K562 (cell line): ENCODE measurements around the gene MFSD6. TPM values are rescaled to one million over a fixed set of nuclear protein-coding genes. Genes with fewer than 3 reads are reported as not detected.

ENCODE experiments used
- ATAC-seq: fragments of 200-7000 bp; cut with Tn5 transposase; 3 replicates; pipeline ENCODE4 v1.9.1; 2020; ENCODE audit warnings: moderate library complexity
- BruUV-seq: library from RNA; stranded (reverse); fragments of 400-500 nt; replicated peaks from 2 replicates; lab custom pipeline; 2021; lab: Mats Ljungman, UMichigan
- CTCF ChIA-PET: fragments of 300-600 bp; formaldehyde crosslinking; extraction: SDS; loops from one replicate; lab custom pipeline; 2021; ENCODE audit warnings: low intra/inter-chr PET ratio; lab: Yijun Ruan, JAX
- POLR2A ChIA-PET: fragments of 300-600, 350-650 bp; sonication (Branson Sonifier 250); formaldehyde crosslinking; extraction: SDS; loops from one replicate; lab custom pipeline; 2021; ENCODE audit warnings: antibody characterized with exemption, inconsistent platforms; lab: Yijun Ruan, JAX
- DNase-seq, 4 experiments: peaks; one replicate each; pipeline versions ENCODE4 v3.0.0 to v3.0.0-alpha.2; 2011 to 2018; ENCODE audit warnings: low spot score in 3 of 4, mixed read lengths in 3 of 4; ENCODE audit errors: extremely low read depth in 1 of 4
- FAIRE-seq: peaks from 2 replicates; lab custom pipeline; 2011; peaks lifted over from hg19 to GRCh38; lab: Jason Lieb, UNC
- H2AFZ ChIP-seq: 2 replicates; pipeline ENCODE4 v1.6.0; 2011; ENCODE audit warnings: low read depth, low read length, control low read depth, inconsistent platforms
- H3K27ac ChIP-seq: fragments of 200-600 bp; 3 replicates; pipeline ENCODE4 v1.8.0; 2011; ENCODE audit warnings: low read depth, mild to moderate bottlenecking, control low read depth, inconsistent platforms, low read length, moderate library complexity, mixed read lengths; ENCODE audit errors: extremely low read depth
- H3K27me3 ChIP-seq, 2 experiments: fragments of 300-600 bp in 1 of 2; 2 replicates in 1 of 2; 3 replicates in 1 of 2; pipeline versions ENCODE4 v1.6.0 to v1.8.0; 2011; ENCODE audit warnings: inconsistent platforms in 2 of 2, low read length in 2 of 2, mild to moderate bottlenecking in 1 of 2, mixed read lengths in 1 of 2, moderate library complexity in 1 of 2; ENCODE audit not compliant: control insufficient read depth in 2 of 2, insufficient read depth in 2 of 2
- H3K36me3 ChIP-seq: fragments of 300-600 bp; 3 replicates; pipeline ENCODE4 v1.8.0; 2011; ENCODE audit warnings: mild to moderate bottlenecking, low read length, inconsistent platforms; ENCODE audit not compliant: control insufficient read depth, insufficient read depth
- H3K4me1 ChIP-seq, 2 experiments: fragments of 200-600 bp in 1 of 2; replicated peaks in 1 of 2; 2 replicates in 1 of 2; 3 replicates in 1 of 2; pipeline versions ENCODE4 v1.5.1 to v1.8.0; 2011; ENCODE audit warnings: inconsistent platforms in 2 of 2, low read length in 2 of 2, mild to moderate bottlenecking in 1 of 2, mixed read lengths in 1 of 2, moderate library complexity in 1 of 2; ENCODE audit not compliant: control insufficient read depth in 2 of 2, insufficient read depth in 2 of 2
- H3K4me2 ChIP-seq: 2 replicates; pipeline ENCODE4 v1.6.1; 2011; ENCODE audit warnings: low read length, control low read depth, inconsistent platforms, mixed read lengths; ENCODE audit not compliant: insufficient read depth
- H3K4me3 ChIP-seq: fragments of 200-600 bp; sonication (generic), shearing (Covaris generic); 2 replicates; pipeline ENCODE4 v1.5.1; 2016; ENCODE audit warnings: control low read depth, inconsistent platforms
- H3K79me2 ChIP-seq: fragments of 200-600 bp; 3 replicates; pipeline ENCODE4 v1.8.0; 2011; ENCODE audit warnings: low read length, inconsistent platforms; ENCODE audit not compliant: control insufficient read depth, insufficient read depth
- H3K9ac ChIP-seq, 2 experiments: 2 replicates each; pipeline versions ENCODE4 v1.6.0 to v1.6.1; 2011; ENCODE audit warnings: low read depth in 2 of 2, low read length in 2 of 2, control low read depth in 1 of 2, inconsistent platforms in 1 of 2, mild to moderate bottlenecking in 1 of 2, mixed read lengths in 1 of 2; ENCODE audit not compliant: insufficient read depth in 1 of 2
- H3K9me1 ChIP-seq: one replicate; pipeline ENCODE4 v1.6.0; 2011; ENCODE audit warnings: inconsistent platforms, mild to moderate bottlenecking, low read length, moderate library complexity; ENCODE audit not compliant: control insufficient read depth, insufficient read depth
- H3K9me3 ChIP-seq: replicated peaks from 2 replicates; pipeline ENCODE4 v1.5.1; 2011; ENCODE audit warnings: low read depth, low read length, inconsistent platforms; ENCODE audit not compliant: control insufficient read depth, insufficient read depth
- H4K20me1 ChIP-seq: replicated peaks from 2 replicates; pipeline ENCODE4 v1.6.1; 2011; ENCODE audit warnings: low read length, inconsistent platforms, mixed read lengths; ENCODE audit not compliant: control insufficient read depth, insufficient read depth
- BRF1 ChIP-seq: IDR thresholded peaks from 3 replicates; pipeline ENCODE4 v1.6.1; 2011; ENCODE audit warnings: borderline replicate concordance, mild to moderate bottlenecking; ENCODE audit not compliant: insufficient read length; ENCODE audit errors: extremely low read depth
- FOS ChIP-seq: IDR thresholded peaks from 3 replicates; pipeline ENCODE4 v1.6.1; 2011; ENCODE audit not compliant: insufficient read length; ENCODE audit errors: extremely low read depth
- HMGN3 ChIP-seq: IDR thresholded peaks from 2 replicates; pipeline ENCODE4 v1.6.1; 2011; ENCODE audit warnings: borderline replicate concordance, low read depth, mild to moderate bottlenecking, mixed read lengths, low read length; ENCODE audit not compliant: insufficient read length; ENCODE audit errors: extremely low read depth
- HNRNPL ChIP-seq: fragments of 200-400 bp; formaldehyde crosslinking; IDR thresholded peaks from 2 replicates; pipeline ENCODE4 v1.6.1; 2017; ENCODE audit warnings: low read depth, mild to moderate bottlenecking, low read length
- KLF16 ChIP-seq: IDR thresholded peaks from 2 replicates; pipeline ENCODE4 v1.6.1; 2016; ENCODE audit warnings: antibody characterized with exemption
- SAFB ChIP-seq: fragments of 200-400 bp; formaldehyde crosslinking; IDR thresholded peaks from 2 replicates; pipeline ENCODE4 v1.6.1; 2017; ENCODE audit warnings: low read depth, low read length, borderline replicate concordance
- SREBF2 ChIP-seq: sonication (generic); formaldehyde crosslinking; IDR thresholded peaks from 2 replicates; pipeline ENCODE4 v1.4.0; 2020; ENCODE audit warnings: mild to moderate bottlenecking, missing genetic modification reagents
- SUPT5H ChIP-seq: fragments of 450-650 bp; IDR thresholded peaks from 2 replicates; pipeline ENCODE4 v1.6.1; 2016
- XRCC4 ChIP-seq: IDR thresholded peaks from one replicate; pipeline ENCODE4 v1.6.1; 2011; ENCODE audit not compliant: insufficient read depth, insufficient read length; ENCODE audit errors: extremely low read depth
- ZNF140 ChIP-seq: fragments of 250-450 bp; sonication (Bioruptor Pico); IDR thresholded peaks from 2 replicates; pipeline ENCODE4 v1.8.0; 2021; ENCODE audit warnings: moderate library complexity, mild to moderate bottlenecking, inconsistent platforms
- ZNF398 ChIP-seq: fragments of 250-450 bp; sonication (Bioruptor Pico); IDR thresholded peaks from 2 replicates; pipeline ENCODE4 v1.8.0; 2021; ENCODE audit warnings: moderate library complexity, mild to moderate bottlenecking, inconsistent platforms
- WGBS: fragments of 100-300 bp; shearing (Covaris generic); methylation state at CpG from one replicate; pipeline ENCODE4 v1.1.6; 2016; ENCODE audit warnings: low coverage, mixed read lengths; ENCODE audit not compliant: insufficient coverage; ENCODE audit errors: missing lambda C conversion rate; 5-methylcytosine and 5-hydroxymethylcytosine counted together
- in situ Hi-C: fragments of 300-500 bp; cut with MboI; formaldehyde crosslinking; loops from 4 replicates; pipeline ENCODE4 v1.15.0; 2018; ENCODE audit warnings: inconsistent platforms, mixed read lengths
- intact Hi-C: fragments of 100-400 bp; cut with micrococcal nuclease; formaldehyde crosslinking; loops from 2 replicates; pipeline ENCODE4 v1.14.2; 2022
- polyA plus RNA-seq, 8 experiments: library from polyadenylated mRNA; depleted of rRNA in 4 of 8; stranded (reverse) in 5 of 8; unstranded in 3 of 8; fragments of >200 nt; fragmentation: Nextera tagmentation in 2 of 8; fragmentation: Illumina TruSeq in 1 of 8; extraction: Ambion mirVana in 2 of 8; extraction: Trizol in 1 of 8; gene quantifications; 2 replicates each; pipeline versions ENCODE4 v1.2.1 to v1.2.3, GENCODE V29; 2011 to 2014; ENCODE audit warnings: inconsistent platforms in 1 of 8, missing spikeins in 1 of 8
- total RNA-seq, 7 experiments: library from RNA; depleted of rRNA in 6 of 7; stranded (reverse); fragments of >200 nt in 6 of 7; fragmentation: Illumina TruSeq in 2 of 7; extraction: Trizol in 2 of 7; gene quantifications; 2 replicates each; pipeline versions ENCODE4 v1.2.1 to v1.2.3, GENCODE V29; 2011 to 2021; ENCODE audit warnings: low replicate concordance in 1 of 7

Gene MFSD6
- total and polyA plus RNA-seq, 9 of the 15 experiments (the other 6 are each of a cell fraction or from before 2014, with no cell fraction given) = 1.1 to 7.9 (median 4.4) TPM

DNA sequence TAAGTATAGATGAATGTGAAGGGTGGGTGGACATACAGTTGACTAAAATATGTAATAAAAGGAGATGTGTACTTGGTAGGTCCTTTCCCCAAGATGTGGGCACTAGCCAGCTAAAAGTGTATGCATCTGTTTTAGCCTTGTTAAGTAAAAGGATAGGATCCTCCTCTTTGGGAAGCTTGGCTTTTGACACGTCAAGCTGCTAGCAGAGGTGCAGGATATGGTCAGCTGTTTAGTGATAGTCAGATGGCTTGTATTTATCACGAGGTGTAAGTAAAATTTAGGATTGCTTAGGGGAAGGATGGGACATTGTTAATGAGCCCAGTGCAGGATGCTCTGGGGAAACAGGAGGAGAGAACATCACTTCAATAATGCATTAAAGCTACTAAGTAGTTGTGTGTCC, 1.5 kb downstream of the MFSD6 start:
- no peaks in the 10 kb centered on the region for H3K27me3 ChIP-seq
- 0 out of 4 replicates have a peak overlapping the region, but pooled peaks of 1 of the 2 experiments have one; percentile 46 for H3K9ac ChIP-seq
- H3K9me1 ChIP-seq = no peaks in the 10 kb centered on the region
- in situ Hi-C loops (no loop called here), intact Hi-C loops (loop anchor here (10.0 kb wide), 1 partner anchor 55 kb away; no protein-coding TSS in a partner anchor)
- H3K36me3 ChIP-seq = no peaks in the 10 kb centered on the region
- POLR2A ChIA-PET = interaction anchor here (1.3 kb wide), 1 partner anchor 9 kb away, joined by 5 read pairs; no protein-coding TSS in a partner anchor
- H3K27ac ChIP-seq = no peak overlapping the region
- H3K79me2 ChIP-seq = no peaks in the 10 kb centered on the region
- peak in 1 of 4 experiments; percentile 9 for DNase-seq
- no peak overlapping the region for H3K4me3 ChIP-seq
- no peaks in the 10 kb centered on the region for H3K9me3 ChIP-seq
- ATAC-seq = no peak
- 22% methylated on average over 2 of the region's 2 CpGs for WGBS
- H2AFZ ChIP-seq = no peak overlapping the region
- no peak for TF ChIP-seq SAFB
- TF ChIP-seq KLF16 = no peak
- TF ChIP-seq ZNF398 (CRISPR knock-in tag) = no peak
- TF ChIP-seq ZNF140 = no peak
- TF ChIP-seq XRCC4 = no peak
- no peak for TF ChIP-seq SUPT5H
- no peak for TF ChIP-seq SREBF2 (CRISPR knock-in tag)
- no peak for TF ChIP-seq HMGN3
- TF ChIP-seq FOS = no peak
- no peak for TF ChIP-seq HNRNPL
- no peak for TF ChIP-seq BRF1
- H3K4me2 ChIP-seq = peak overlapping the region; percentile 67
- CTCF ChIA-PET = no interaction called here
- no peaks in the 10 kb centered on the region for H4K20me1 ChIP-seq
- peak; percentile 19 for FAIRE-seq
- no TSS peak for BruUV-seq
- H3K4me1 ChIP-seq = peaks cover 14 to 22% of the 10 kb centered on the region in 2 experiments; a peak in 4 of 5 replicates
